Activated CD4-positive, CD25-positive, alpha-beta regulatory T cell treated with anti-CD3 and anti-CD28 coated beads, Interleukin-2, amount 50 U/mL, for 72 hours (primary cell): ENCODE measurements around the gene TRABD2A.
"Not testable (repeated sequence)": the region's sequence is repeated elsewhere in the genome, so short reads cannot be mapped to it uniquely, and the experiment has no call there.

ENCODE experiments used
- DNase-seq: peaks from one replicate; pipeline ENCODE4 v3.0.0; 2021

Gene TRABD2A

DNA sequence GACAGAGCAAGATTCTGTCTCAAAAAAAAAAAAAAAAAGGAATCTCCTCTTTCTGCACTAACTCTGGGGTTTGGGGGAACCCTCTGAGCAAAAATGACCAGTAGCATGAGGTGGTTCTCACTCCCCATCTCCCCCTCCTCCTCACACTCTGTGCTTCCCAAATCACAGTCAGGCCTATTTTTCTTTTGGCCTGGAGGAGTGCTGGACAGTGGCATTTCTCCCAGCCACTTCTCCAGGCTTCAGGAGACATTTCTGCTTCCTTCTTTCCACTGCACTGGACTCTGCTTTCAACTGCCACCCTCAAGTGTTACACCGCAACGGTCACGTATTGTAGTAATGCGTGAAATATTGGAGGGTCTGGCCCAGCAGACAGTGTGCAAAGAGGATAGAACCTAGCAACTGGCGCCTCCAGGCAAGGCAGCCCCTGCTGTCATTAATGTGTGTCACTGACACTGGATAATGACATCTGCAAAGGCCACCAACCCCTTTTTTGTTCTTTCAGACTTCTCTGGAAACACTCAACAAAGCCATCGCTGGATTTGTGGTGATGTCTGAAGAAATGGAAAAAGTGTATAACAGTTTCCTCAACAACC, 68.9 kb downstream of the TRABD2A start:
- no peak for DNase-seq

DNA sequence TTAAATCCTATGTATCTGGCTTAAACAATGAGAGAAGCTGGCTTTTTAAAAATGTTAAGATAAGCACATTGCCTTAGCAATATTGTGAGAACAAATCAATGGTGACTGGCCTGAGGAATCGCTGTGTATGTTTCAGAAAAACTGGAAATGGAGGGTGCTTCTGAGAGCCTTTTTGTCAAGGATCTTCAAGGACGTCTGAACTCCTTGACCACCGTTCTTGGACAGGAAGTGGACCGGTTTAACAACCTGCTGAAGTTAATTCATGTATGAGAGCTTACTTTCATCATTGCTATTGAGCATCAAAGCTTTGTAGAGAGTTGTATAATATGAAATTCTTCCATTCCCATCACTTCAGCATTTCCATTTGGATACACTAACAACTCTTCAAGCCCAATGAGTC, 72.6 kb downstream of the TRABD2A start:
- DNase-seq: no peak

DNA sequence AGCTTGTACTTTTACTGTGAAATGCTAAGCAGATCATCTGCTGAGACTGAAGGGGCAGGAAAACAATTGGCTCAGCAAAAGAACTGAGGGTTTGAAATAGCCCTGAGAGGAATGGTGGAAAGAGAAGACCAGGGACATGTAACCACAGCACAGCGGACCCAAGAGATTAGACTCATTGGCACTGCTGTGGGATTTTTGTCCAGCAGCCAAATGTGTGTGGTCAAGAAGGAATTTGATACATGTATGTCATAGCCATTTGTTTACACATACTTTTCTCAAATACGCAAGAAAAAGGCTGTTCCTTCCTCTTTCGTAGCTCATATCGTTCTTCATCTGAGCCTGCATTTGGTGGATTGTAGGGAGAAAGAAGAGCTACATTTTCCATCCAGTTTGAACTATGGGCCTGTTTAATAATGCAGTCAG, 73.8 kb downstream of the TRABD2A start:
- no peak for DNase-seq

DNA sequence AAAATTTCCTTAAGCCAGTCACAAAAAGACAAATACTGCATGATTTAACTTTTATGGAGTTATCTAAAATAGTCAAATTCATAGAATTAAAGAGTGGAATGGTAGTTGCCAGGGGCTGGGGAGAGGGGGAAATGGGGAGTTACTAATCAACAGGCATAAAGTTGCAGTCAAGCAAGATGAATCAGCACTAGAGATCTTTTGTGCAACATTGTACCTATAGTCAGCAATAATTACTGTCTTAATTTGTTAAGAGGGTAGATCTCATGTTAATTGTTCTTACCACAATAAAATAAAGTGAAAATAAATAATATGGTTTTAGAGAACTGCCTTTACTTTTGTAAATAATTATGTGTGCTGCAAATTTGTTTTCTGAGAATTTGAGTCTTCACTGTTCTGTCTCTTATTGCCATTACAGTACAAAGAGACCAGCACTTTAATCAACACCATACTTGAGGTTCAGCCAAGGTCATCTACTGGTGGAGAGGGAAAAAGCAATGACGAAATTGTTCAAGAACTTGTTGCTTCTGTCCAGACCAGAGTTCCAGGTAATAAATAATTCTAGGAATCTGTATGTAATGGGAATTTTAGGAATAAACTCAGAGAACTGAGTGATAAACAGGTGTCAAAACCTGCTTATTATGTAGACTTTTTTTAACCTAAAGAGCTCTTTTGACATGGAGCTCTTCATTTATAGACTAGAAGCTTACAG, 75.5 kb downstream of the TRABD2A start:
- DNase-seq: no peak

DNA sequence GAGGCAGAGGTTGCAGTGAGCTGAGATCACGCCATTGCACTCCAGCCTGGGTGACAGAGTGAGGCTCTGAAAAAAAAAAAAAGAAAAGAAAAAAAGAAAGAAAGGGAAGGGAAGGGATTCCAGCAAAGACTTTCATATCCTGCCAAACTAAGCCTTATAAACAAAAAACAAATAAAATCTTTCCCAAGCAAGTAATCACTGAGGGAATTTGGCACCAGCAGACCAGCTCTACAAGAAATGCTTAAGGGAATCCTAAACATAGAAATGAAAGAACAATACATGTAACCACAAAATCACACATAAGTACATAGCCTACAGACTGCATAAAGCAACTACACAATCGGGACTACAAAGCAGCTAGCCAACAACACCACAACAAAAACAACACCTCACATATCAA, 79.1 kb downstream of the TRABD2A start:
- no peak for DNase-seq

GRCh38 chr2:84800194-84800805, 80.6 kb downstream of the TRABD2A start:
- DNase-seq: no peak

DNA sequence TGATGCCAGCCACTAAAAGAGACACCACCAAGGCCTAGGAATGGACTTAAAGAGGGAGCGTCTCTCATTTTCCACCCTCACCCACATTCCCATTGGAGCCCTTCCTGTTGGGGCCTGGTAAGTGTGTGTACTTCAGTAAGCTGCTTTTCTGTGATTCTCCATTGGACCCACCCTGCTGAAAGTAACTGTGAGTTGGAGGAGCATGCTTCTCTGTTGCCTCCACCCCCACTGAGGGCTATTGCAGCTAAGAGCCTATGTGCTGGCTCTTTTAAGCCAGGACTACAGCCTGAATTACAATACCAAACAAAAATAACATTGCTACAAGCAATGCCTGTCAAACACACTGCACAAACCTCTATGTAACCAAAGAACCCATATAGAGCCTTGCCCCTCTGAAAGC, 81.1 kb downstream of the TRABD2A start:
- DNase-seq: no peak

DNA sequence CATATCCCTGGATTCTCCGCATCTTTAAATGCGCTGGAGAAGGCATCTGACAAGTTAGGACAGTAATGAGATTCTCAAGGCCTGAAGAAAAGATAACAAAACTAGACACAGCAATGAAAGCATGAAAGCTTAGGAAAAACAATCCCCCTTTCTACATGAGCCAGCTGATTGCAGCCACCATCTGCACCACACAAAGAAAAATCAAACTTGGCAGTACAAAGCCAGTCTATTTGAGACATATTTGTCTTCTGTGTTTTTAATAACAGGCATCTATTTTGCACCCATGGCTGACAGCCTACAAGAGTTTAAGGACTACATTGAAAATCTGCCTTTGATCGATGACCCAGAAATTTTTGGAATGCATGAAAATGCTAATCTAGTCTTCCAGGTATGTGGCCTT, 83.6 kb downstream of the TRABD2A start:
- no peak for DNase-seq

- no peak for DNase-seq
Measured at GRCh38 chr2:84796798-84797197, 84.1 kb downstream of the TRABD2A start.

- DNase-seq: no peak
Measured at GRCh38 chr2:84793641-84794040, 87.2 kb downstream of the TRABD2A start.

DNA sequence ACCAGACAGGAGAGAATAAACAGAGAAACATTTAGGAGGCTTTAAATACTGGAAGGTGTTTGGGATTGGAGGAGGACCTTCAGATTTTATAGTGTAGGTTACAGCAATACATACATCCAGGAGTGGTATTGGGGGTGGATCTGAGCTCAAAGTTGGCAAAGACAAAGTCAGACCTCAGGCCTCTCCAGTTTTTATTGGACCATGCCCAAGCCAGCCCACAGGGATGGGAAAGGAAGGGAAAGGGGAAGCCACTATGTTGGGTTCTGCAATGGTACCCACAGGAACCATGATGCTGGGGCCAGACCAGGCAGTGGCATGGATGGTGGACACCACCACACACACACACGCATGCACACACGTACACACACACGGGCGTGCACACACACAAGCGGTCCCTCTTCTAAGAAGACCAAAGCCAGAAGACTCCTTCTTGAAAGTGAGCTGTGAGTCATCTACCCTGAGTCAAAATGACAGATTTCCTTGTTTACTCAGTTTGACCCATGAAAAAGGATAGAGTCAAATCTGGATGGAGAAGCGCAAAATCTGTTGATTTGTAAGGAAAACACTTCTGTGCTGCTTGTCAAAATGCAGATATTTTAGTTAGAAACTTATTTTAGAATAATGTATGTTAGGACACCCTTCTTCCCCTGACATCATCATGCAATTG, 87.9 kb downstream of the TRABD2A start:
- no peak for DNase-seq

GRCh38 chr2:84788498-84788897, 92.4 kb downstream of the TRABD2A start:
- no peak for DNase-seq

GRCh38 chr2:84788027-84788426, 92.9 kb downstream of the TRABD2A start:
- no peak for DNase-seq

DNA sequence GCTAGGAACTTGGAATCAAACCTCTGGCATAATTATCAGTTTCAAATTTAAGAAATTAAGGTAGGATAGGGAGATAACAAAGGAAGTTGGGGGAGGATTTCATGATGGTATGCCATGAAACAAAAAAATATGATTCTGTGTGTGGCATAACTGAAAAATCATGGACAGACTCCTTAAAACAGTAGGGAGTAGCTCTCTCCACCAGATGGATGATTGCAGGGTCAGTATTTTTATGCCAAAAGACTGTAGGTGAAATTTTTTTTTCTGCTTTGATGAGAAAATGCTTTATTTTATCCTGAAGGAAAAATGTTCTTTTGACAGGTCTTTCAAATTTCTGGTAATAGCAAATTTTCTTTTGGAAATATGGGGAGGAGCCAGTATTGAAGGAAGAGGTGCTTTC, 94.3 kb downstream of the TRABD2A start:
- DNase-seq: no peak

DNA sequence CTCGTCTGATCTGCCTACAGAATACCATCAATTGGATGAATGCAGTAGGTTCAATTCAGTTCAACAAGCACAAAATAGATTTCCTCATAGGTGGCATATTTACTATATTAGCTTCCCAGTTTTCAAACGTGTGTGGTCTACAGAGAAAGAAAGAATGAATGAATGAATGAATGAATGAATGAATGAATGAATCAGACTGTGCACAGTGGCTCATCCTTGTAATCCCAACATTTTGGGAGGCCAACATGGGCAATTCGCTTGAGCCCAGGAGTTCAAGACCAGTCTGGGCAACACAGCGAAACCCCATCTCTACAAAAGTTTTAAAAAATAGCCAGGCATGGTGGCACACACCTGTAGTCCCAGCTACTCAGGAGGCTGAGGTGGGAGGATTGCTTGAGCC, 94.9 kb downstream of the TRABD2A start:
- DNase-seq: no peak

- DNase-seq: no peak
Measured at GRCh38 chr2:84782717-84783442, 98.0 kb downstream of the TRABD2A start.

DNA sequence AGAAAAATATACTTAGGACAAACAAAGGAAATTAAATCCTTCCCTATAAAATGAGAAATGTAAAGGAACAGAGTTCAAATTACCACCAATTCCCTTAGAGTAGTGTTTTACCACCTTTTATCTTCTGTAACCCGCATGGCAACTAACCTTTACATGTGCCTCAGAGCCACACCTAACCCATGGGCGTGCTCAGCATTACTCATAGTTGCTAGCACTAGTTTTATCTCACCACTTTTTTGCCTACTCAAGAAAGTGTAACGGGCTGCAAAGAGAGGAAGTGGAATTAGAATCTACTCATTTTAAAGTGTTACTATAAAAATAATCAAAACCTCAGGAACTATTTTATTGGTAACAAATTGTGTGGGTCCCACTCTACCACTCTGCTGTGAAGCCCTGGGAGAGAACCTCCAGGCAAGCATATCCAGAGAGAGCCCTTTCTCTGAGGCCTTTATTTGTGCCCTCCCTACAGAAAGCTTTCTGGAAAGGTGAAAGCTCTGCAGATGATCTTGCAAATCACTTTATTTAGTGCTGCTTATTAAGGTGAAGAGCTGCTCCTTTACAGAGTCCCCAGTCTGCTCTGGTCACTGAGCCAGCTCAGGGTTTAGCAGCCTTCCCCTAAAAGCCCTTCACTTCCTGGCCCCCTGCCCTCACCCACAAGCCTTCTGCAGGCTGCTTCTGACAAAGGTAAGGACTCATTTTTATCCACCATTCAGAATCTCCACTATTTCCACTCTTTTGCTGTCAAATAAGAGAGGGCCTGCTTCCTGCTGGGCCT, 98.8 kb downstream of the TRABD2A start:
- DNase-seq: no peak

- no peak for DNase-seq
Measured at GRCh38 chr2:84779781-84780180, 101.1 kb downstream of the TRABD2A start.

DNA sequence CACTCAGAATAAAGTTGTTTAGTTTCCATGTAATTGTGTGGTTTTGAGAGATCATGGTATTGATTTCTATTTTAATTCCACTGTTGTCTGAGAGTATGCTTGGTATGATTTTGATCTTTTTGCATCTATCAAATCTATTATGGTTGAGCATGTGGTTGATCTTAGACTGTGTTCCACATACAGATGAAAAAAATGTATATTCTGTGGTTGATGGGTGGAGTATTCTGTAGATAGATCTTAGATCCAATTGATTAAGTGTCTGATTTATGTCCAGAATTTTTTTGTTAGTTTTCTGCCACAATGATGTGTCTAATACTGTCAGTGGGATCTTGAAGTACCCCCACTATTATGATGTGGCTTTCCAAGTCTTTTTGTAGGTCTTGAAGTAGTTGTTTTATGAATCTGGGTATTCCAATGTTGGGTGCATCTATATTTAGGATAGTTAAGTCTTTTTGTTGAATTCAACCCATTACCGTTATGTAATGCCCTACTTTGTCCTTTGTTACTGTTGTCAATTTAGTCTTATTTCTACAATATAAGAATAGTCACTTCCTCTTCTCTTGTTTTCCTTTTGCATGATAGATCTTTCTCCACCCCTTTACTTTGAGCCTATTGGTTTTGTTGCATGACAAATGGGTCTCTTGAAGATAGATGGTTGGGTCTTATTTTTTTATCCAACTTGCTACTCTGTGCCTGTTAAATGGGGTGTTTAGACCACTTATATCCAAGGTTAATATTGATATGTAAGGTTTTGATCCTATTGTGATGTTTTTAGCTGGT, 101.8 kb downstream of the TRABD2A start:
- no peak for DNase-seq

- no peak for DNase-seq
Measured at GRCh38 chr2:84776011-84776410, 104.9 kb downstream of the TRABD2A start.

DNA sequence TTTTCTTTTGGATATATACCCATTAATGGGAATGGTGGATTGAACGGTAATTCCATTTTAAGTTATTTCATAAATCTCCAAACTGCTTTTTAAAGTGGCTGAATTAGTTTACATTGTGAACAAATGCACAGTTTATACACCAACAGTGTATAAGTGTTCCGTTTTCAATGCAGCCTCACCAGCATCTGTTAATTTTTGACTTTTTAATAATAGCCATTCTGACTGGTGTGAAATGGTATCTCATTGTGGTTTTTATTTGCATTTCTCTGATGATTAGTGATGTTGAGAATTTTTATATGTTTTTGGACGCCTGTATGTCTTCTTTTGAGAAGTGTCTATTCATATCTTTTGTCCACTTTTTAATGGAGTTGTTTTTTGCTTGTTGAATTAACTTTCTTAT, 107.3 kb downstream of the TRABD2A start:
- not testable (repeated sequence) for DNase-seq
